ENCODE data around the gene TRAPPC4. TPM values are rescaled to one million over a fixed set of nuclear protein-coding genes. Genes with fewer than 3 reads are reported as not detected.

The TRAPPC4 gene
- total RNA-seq, 1 experiment from 2014 or later: 51.4 TPM

DNA sequence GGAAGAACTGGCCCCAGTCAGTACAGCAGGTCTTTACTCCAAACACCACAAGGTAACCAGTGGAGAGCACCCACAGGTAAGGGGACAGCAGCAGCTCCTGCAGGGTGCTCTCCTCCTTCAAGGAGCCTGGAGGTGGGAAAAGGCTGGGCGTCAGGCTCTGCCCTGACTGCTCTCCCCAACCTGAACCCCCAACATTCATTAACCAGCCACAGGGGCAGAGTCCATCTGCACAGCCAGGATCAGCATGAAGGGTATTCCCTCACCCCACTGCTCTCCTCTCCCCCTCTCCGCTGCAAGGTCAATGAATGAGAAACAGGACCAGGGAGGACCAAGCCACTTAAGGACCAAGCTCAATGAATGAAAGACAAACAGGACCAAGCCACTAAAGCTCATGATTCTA is 8.4 kb downstream of the TRAPPC4 start:
- Histone ChIP-seq H3K9me3 (ENCODE audit: insufficient read depth, low read depth) (no peaks in the 10 kb centered on the region), H3K4me3 (no peak overlapping the region), H3K79me2 (ENCODE audit: low read depth) (peaks cover 17% of the 10 kb centered on the region), H3K27ac (no peak overlapping the region), H3K36me3 (ENCODE audit: low read depth) (peaks cover 24% of the 10 kb centered on the region; the same call in 1 of the 2 replicates), H3F3A (ENCODE audit: insufficient read depth, low read depth) (peaks cover 22% of the 10 kb centered on the region), H2AFZ (no peak overlapping the region), H3K27me3 (ENCODE audit: insufficient read depth, low read depth) (no peaks in the 10 kb centered on the region), H3K9me2 (ENCODE audit: insufficient read depth) (no peaks in the 10 kb centered on the region), H3K4me2 (no peak overlapping the region), H3K4me1 (replicated peaks; ENCODE audit: insufficient read depth) (peaks cover 22% of the 10 kb centered on the region), H4K20me1 (ENCODE audit: insufficient read depth) (peaks cover 3% of the 10 kb centered on the region; the same call in 1 of the 2 replicates)
- DNase-seq: no peak
- TF ChIP-seq, protein P1, sequence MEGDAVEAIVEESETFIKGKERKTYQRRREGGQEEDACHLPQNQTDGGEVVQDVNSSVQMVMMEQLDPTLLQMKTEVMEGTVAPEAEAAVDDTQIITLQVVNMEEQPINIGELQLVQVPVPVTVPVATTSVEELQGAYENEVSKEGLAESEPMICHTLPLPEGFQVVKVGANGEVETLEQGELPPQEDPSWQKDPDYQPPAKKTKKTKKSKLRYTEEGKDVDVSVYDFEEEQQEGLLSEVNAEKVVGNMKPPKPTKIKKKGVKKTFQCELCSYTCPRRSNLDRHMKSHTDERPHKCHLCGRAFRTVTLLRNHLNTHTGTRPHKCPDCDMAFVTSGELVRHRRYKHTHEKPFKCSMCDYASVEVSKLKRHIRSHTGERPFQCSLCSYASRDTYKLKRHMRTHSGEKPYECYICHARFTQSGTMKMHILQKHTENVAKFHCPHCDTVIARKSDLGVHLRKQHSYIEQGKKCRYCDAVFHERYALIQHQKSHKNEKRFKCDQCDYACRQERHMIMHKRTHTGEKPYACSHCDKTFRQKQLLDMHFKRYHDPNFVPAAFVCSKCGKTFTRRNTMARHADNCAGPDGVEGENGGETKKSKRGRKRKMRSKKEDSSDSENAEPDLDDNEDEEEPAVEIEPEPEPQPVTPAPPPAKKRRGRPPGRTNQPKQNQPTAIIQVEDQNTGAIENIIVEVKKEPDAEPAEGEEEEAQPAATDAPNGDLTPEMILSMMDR (conservative IDR thresholded peaks at IDR 0.05): no peak
- TF ChIP-seq EZH2 (IDR thresholded peaks at IDR 0.05; ENCODE audit: low read depth): no peak
- intact Hi-C loops (cut with micrococcal nuclease; ENCODE audit: unreplicated experiment): no loop called here
- ChIA-PET CTCF (no interaction called here), POLR2A (ENCODE audit: unreplicated experiment) (no interaction called here)
- no TSS peak for BruUV-seq (replicated peaks)

DNA sequence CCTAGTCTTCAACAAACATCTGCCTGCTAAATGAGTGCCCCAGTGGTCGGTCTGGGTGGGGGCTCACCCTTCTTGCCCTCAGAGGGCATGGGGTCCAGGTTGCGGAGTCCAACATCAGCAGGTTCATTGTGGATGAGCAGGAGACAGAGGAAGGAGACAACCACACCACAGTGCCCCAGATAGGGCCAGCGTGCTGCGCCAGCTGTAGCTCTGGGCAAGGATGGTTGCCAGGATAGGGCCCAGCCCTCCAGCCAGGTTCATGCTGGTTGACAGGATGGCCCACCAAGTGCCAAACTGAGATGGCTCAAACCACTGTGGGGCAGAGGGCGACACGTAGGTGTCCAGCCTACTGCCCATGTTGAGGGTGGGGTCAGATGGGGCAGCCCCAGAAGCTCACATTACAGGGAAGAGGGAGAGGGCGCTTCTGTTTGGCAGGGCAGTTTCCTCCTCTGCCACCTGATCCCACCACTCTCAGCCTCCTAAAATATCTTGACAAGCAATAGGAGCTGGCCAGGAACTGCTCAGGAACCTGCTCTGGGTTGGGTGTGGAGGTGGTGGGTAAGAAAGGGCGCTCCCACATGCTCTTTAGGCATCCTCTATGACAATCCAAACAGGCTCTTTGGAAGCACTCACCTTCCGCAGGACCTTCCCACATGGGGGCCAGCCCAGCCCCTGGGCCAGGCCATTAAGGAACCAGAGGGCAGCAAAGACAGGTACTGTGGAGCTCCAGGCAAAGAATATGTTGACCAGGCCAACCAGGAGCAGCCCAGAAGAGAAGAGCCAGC is 9.2 kb downstream of the TRAPPC4 start:
- Histone ChIP-seq H3K36me3 (ENCODE audit: low read depth) (0 out of 2 replicates have a peak, but pooled peaks cover 20% of the 10 kb centered on the region), H3K4me3 (no peak overlapping the region), H3K79me2 (ENCODE audit: low read depth) (peaks cover 16% of the 10 kb centered on the region), H3K9me3 (ENCODE audit: insufficient read depth, low read depth) (no peaks in the 10 kb centered on the region), H2AFZ (no peak overlapping the region), H3K4me2 (no peak overlapping the region), H3F3A (ENCODE audit: insufficient read depth, low read depth) (peaks cover 22% of the 10 kb centered on the region), H4K20me1 (ENCODE audit: insufficient read depth) (peaks cover 3% of the 10 kb centered on the region; the same call in 1 of the 2 replicates), H3K4me1 (replicated peaks; ENCODE audit: insufficient read depth) (peaks cover 22% of the 10 kb centered on the region), H3K27me3 (ENCODE audit: insufficient read depth, low read depth) (no peaks in the 10 kb centered on the region), H3K27ac (no peak overlapping the region), H3K9me2 (ENCODE audit: insufficient read depth) (no peaks in the 10 kb centered on the region)
- ChIA-PET CTCF (no interaction called here), POLR2A (ENCODE audit: unreplicated experiment) (interaction anchor here (0.6 kb wide), 1 partner anchor 28 kb away, joined by 9 read pairs; no protein-coding TSS in a partner anchor)
- no peak for TF ChIP-seq EZH2 (IDR thresholded peaks at IDR 0.05; ENCODE audit: low read depth)
- TF ChIP-seq, protein P1 (conservative IDR thresholded peaks at IDR 0.05): no peak
- intact Hi-C loops (cut with micrococcal nuclease; ENCODE audit: unreplicated experiment): no loop called here
- DNase-seq: no peak
- no TSS peak for BruUV-seq (replicated peaks)

DNA sequence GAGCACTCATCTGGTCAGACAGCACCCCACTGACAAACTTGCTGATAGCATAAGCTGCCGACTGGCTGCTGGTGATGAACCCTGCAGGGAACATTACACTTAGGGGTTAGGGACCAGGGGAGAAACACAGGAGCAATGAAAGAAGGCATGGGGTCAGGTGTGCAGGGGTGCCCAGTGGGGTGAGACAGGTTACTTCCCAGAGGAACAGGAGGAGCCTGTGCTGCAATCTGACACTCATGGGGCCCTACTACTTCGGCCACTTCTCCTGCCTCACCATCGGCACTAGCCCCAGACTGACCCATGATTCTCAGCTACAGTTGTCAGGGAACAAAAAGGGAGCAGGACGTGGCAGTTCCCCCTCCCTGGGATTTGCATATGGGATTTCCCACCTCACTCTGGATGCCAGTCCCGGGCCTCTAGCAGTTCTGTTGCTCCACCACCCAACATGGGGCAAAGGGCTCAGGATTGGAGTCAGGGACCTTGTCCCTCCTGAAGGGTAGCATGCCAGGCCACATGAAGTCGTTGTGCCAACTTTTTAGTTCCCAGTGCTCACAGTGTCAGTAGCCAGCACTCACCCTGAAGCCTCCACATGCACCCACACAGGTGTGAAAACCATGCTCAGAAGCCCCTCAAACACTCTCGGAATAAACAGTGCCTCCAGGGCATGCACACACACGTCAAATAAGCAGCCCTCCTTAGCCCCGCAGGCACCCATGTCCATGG is 9.9 kb downstream of the TRAPPC4 start:
- 0 out of 2 replicates have a peak, but pooled peaks cover 16% of the 10 kb centered on the region for H3K36me3 ChIP-seq (ENCODE audit: low read depth)
- peak in 1 of 2 experiments; percentile 23 for DNase-seq
- no peaks in the 10 kb centered on the region for H3K27me3 ChIP-seq (ENCODE audit: insufficient read depth, low read depth)
- peaks cover 3% of the 10 kb centered on the region; the same call in 1 of the 2 replicates for H4K20me1 ChIP-seq (ENCODE audit: insufficient read depth)
- H3K9me3 ChIP-seq (ENCODE audit: insufficient read depth, low read depth): no peaks in the 10 kb centered on the region
- H3K9me2 ChIP-seq (ENCODE audit: insufficient read depth): no peaks in the 10 kb centered on the region
- H3K4me2 ChIP-seq: peak overlapping the region; percentile 98; the same call in 1 of the 2 replicates
- no peak overlapping the region for H3K27ac ChIP-seq
- H3K4me3 ChIP-seq: no peak overlapping the region
- H3K4me1 ChIP-seq (replicated peaks; ENCODE audit: insufficient read depth): peaks cover 18% of the 10 kb centered on the region; the same call in 1 of the 2 replicates
- CTCF ChIA-PET: interaction anchor here (0.5 kb wide), 1 partner anchor 174 kb away, joined by 6 read pairs; no protein-coding TSS in a partner anchor
- no peak for TF ChIP-seq EZH2 (IDR thresholded peaks at IDR 0.05; ENCODE audit: low read depth)
- TF ChIP-seq, protein P1 (conservative IDR thresholded peaks at IDR 0.05): no peak
- no TSS peak for BruUV-seq (replicated peaks)
- intact Hi-C loops (cut with micrococcal nuclease; ENCODE audit: unreplicated experiment): no loop called here
- POLR2A ChIA-PET (ENCODE audit: unreplicated experiment): no interaction called here
- peaks cover 16% of the 10 kb centered on the region for H3K79me2 ChIP-seq (ENCODE audit: low read depth)
- peaks cover 23% of the 10 kb centered on the region for H3F3A ChIP-seq (ENCODE audit: insufficient read depth, low read depth)
- no peak overlapping the region for H2AFZ ChIP-seq
